DMS153 treated with DMSO at 0.1 percent for 48 hours (cell line): ENCODE results near the gene AUTS2.

Source experiments
- DNase-seq: peaks from one replicate; lab custom pipeline; 2025; ENCODE audit not compliant: unreplicated experiment; lab: John Stamatoyannopoulos, UW

The AUTS2 gene

GRCh38 chr7:70392256-70392876 lies 794.1 kb downstream of the AUTS2 start:
- no peak for DNase-seq

GRCh38 chr7:70392877-70393435 lies 794.7 kb downstream of the AUTS2 start:
- DNase-seq: no peak

- DNase-seq: no peak
Measured at GRCh38 chr7:70393956-70394355, 795.7 kb downstream of the AUTS2 start.

- DNase-seq: no peak
Measured at GRCh38 chr7:70400829-70401380, 802.6 kb downstream of the AUTS2 start.

- DNase-seq: no peak
Measured at GRCh38 chr7:70402069-70402468, 803.8 kb downstream of the AUTS2 start.

GRCh38 chr7:70405241-70405640 lies 807.0 kb downstream of the AUTS2 start:
- no peak for DNase-seq

- DNase-seq: no peak
Measured at GRCh38 chr7:70406186-70406949, 808.1 kb downstream of the AUTS2 start.

GRCh38 chr7:70406950-70407209 lies 808.6 kb downstream of the AUTS2 start:
- DNase-seq: no peak

GRCh38 chr7:70408477-70408876 lies 810.2 kb downstream of the AUTS2 start:
- DNase-seq: no peak

- no peak for DNase-seq
Measured at GRCh38 chr7:70408891-70409290, 810.6 kb downstream of the AUTS2 start.

- DNase-seq: no peak
Measured at GRCh38 chr7:70410134-70410750, 812.0 kb downstream of the AUTS2 start.

GRCh38 chr7:70414368-70414767 lies 816.1 kb downstream of the AUTS2 start:
- no peak for DNase-seq

GRCh38 chr7:70415179-70415972 lies 817.1 kb downstream of the AUTS2 start:
- DNase-seq: no peak

GRCh38 chr7:70416347-70416985 lies 818.2 kb downstream of the AUTS2 start:
- no peak for DNase-seq

GRCh38 chr7:70416986-70417655 lies 818.8 kb downstream of the AUTS2 start:
- DNase-seq: no peak

- no peak for DNase-seq
Measured at GRCh38 chr7:70419526-70420380, 821.5 kb downstream of the AUTS2 start.

- no peak for DNase-seq
Measured at GRCh38 chr7:70420381-70420662, 822.0 kb downstream of the AUTS2 start.

- DNase-seq: no peak
Measured at GRCh38 chr7:70421319-70421718, 823.0 kb downstream of the AUTS2 start.

GRCh38 chr7:70426249-70426880 lies 828.1 kb downstream of the AUTS2 start:
- no peak for DNase-seq
